Measurements from ENCODE around the gene FGF5.

DNA sequence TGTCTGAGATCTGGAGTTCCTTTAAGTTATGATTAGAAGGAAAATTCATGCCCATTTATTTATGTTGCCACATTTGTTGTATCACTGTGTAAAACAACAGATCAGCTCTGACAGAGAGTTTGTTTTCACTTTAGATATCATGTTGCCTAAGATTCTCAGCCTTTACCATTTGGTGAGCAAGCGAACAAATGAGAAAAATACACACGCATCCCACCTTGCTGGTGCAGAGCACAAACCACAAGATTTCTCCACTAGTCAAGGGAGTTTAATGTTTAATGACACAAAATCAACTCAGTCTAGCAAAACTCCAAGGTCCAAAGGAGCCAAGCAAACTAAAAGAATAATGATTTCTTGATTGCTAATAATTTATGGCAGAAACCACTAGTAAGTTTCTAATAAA, 27.7 kb downstream of the FGF5 start:
- TF ChIP-seq CC2D1A (CRISPR knock-in tag; IDR thresholded peaks at IDR 0.05) (no peak), CEBPB (IDR thresholded peaks at IDR 0.05; ENCODE audit: borderline replicate concordance, low read depth, low read length) (no peak), REL (CRISPR knock-in tag; conservative IDR thresholded peaks at IDR 0.05) (no peak), U2AF2 (IDR thresholded peaks at IDR 0.05; ENCODE audit: low read depth, low read length) (no peak), ZNF615 (CRISPR knock-in tag; IDR thresholded peaks at IDR 0.05; ENCODE audit: borderline replicate concordance) (no peak), TCF12 (IDR thresholded peaks at IDR 0.05) (no peak), TCF12 (CRISPR knock-in tag; IDR thresholded peaks at IDR 0.05) (no peak), ZFP36L2 (CRISPR knock-in tag; IDR thresholded peaks at IDR 0.05) (no peak), PHF8 (CRISPR knock-in tag; IDR thresholded peaks at IDR 0.05) (no peak)
- TF ChIP-seq, protein P1, sequence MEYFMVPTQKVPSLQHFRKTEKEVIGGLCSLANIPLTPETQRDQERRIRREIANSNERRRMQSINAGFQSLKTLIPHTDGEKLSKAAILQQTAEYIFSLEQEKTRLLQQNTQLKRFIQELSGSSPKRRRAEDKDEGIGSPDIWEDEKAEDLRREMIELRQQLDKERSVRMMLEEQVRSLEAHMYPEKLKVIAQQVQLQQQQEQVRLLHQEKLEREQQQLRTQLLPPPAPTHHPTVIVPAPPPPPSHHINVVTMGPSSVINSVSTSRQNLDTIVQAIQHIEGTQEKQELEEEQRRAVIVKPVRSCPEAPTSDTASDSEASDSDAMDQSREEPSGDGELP (IDR thresholded peaks at IDR 0.05; ENCODE audit: borderline replicate concordance, low read depth): no peak
- TF ChIP-seq, protein P2, sequence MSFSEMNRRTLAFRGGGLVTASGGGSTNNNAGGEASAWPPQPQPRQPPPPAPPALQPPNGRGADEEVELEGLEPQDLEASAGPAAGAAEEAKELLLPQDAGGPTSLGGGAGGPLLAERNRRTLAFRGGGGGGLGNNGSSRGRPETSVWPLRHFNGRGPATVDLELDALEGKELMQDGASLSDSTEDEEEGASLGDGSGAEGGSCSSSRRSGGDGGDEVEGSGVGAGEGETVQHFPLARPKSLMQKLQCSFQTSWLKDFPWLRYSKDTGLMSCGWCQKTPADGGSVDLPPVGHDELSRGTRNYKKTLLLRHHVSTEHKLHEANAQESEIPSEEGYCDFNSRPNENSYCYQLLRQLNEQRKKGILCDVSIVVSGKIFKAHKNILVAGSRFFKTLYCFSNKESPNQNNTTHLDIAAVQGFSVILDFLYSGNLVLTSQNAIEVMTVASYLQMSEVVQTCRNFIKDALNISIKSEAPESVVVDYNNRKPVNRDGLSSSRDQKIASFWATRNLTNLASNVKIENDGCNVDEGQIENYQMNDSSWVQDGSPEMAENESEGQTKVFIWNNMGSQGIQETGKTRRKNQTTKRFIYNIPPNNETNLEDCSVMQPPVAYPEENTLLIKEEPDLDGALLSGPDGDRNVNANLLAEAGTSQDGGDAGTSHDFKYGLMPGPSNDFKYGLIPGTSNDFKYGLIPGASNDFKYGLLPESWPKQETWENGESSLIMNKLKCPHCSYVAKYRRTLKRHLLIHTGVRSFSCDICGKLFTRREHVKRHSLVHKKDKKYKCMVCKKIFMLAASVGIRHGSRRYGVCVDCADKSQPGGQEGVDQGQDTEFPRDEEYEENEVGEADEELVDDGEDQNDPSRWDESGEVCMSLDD (CRISPR knock-in tag; IDR thresholded peaks at IDR 0.05; ENCODE audit: borderline replicate concordance): no peak
- TF ChIP-seq, protein P3, sequence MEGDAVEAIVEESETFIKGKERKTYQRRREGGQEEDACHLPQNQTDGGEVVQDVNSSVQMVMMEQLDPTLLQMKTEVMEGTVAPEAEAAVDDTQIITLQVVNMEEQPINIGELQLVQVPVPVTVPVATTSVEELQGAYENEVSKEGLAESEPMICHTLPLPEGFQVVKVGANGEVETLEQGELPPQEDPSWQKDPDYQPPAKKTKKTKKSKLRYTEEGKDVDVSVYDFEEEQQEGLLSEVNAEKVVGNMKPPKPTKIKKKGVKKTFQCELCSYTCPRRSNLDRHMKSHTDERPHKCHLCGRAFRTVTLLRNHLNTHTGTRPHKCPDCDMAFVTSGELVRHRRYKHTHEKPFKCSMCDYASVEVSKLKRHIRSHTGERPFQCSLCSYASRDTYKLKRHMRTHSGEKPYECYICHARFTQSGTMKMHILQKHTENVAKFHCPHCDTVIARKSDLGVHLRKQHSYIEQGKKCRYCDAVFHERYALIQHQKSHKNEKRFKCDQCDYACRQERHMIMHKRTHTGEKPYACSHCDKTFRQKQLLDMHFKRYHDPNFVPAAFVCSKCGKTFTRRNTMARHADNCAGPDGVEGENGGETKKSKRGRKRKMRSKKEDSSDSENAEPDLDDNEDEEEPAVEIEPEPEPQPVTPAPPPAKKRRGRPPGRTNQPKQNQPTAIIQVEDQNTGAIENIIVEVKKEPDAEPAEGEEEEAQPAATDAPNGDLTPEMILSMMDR (CRISPR knock-in tag; IDR thresholded peaks at IDR 0.05): no peak
- TF ChIP-seq, protein P4, sequence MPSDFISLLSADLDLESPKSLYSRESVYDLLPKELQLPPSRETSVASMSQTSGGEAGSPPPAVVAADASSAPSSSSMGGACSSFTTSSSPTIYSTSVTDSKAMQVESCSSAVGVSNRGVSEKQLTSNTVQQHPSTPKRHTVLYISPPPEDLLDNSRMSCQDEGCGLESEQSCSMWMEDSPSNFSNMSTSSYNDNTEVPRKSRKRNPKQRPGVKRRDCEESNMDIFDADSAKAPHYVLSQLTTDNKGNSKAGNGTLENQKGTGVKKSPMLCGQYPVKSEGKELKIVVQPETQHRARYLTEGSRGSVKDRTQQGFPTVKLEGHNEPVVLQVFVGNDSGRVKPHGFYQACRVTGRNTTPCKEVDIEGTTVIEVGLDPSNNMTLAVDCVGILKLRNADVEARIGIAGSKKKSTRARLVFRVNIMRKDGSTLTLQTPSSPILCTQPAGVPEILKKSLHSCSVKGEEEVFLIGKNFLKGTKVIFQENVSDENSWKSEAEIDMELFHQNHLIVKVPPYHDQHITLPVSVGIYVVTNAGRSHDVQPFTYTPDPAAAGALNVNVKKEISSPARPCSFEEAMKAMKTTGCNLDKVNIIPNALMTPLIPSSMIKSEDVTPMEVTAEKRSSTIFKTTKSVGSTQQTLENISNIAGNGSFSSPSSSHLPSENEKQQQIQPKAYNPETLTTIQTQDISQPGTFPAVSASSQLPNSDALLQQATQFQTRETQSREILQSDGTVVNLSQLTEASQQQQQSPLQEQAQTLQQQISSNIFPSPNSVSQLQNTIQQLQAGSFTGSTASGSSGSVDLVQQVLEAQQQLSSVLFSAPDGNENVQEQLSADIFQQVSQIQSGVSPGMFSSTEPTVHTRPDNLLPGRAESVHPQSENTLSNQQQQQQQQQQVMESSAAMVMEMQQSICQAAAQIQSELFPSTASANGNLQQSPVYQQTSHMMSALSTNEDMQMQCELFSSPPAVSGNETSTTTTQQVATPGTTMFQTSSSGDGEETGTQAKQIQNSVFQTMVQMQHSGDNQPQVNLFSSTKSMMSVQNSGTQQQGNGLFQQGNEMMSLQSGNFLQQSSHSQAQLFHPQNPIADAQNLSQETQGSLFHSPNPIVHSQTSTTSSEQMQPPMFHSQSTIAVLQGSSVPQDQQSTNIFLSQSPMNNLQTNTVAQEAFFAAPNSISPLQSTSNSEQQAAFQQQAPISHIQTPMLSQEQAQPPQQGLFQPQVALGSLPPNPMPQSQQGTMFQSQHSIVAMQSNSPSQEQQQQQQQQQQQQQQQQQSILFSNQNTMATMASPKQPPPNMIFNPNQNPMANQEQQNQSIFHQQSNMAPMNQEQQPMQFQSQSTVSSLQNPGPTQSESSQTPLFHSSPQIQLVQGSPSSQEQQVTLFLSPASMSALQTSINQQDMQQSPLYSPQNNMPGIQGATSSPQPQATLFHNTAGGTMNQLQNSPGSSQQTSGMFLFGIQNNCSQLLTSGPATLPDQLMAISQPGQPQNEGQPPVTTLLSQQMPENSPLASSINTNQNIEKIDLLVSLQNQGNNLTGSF (CRISPR knock-in tag; IDR thresholded peaks at IDR 0.05): no peak
- TF ChIP-seq, protein P5, sequence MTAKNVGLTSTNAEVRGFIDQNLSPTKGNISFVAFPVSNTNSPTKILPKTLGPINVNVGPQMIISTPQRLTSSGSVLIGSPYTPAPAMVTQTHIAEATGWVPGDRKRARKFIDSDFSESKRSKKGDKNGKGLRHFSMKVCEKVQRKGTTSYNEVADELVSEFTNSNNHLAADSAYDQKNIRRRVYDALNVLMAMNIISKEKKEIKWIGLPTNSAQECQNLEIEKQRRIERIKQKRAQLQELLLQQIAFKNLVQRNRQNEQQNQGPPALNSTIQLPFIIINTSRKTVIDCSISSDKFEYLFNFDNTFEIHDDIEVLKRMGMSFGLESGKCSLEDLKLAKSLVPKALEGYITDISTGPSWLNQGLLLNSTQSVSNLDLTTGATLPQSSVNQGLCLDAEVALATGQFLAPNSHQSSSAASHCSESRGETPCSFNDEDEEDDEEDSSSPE (CRISPR knock-in tag; IDR thresholded peaks at IDR 0.05): no peak
- TF ChIP-seq, protein P6, sequence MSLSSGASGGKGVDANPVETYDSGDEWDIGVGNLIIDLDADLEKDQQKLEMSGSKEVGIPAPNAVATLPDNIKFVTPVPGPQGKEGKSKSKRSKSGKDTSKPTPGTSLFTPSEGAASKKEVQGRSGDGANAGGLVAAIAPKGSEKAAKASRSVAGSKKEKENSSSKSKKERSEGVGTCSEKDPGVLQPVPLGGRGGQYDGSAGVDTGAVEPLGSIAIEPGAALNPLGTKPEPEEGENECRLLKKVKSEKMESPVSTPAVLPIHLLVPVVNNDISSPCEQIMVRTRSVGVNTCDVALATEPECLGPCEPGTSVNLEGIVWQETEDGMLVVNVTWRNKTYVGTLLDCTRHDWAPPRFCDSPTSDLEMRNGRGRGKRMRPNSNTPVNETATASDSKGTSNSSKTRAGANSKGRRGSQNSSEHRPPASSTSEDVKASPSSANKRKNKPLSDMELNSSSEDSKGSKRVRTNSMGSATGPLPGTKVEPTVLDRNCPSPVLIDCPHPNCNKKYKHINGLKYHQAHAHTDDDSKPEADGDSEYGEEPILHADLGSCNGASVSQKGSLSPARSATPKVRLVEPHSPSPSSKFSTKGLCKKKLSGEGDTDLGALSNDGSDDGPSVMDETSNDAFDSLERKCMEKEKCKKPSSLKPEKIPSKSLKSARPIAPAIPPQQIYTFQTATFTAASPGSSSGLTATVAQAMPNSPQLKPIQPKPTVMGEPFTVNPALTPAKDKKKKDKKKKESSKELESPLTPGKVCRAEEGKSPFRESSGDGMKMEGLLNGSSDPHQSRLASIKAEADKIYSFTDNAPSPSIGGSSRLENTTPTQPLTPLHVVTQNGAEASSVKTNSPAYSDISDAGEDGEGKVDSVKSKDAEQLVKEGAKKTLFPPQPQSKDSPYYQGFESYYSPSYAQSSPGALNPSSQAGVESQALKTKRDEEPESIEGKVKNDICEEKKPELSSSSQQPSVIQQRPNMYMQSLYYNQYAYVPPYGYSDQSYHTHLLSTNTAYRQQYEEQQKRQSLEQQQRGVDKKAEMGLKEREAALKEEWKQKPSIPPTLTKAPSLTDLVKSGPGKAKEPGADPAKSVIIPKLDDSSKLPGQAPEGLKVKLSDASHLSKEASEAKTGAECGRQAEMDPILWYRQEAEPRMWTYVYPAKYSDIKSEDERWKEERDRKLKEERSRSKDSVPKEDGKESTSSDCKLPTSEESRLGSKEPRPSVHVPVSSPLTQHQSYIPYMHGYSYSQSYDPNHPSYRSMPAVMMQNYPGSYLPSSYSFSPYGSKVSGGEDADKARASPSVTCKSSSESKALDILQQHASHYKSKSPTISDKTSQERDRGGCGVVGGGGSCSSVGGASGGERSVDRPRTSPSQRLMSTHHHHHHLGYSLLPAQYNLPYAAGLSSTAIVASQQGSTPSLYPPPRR (CRISPR knock-in tag; IDR thresholded peaks at IDR 0.05; ENCODE audit: borderline replicate concordance): no peak
